GM08714 (cell line): ENCODE data around the gene LRRC4C.

Experiments
- H3K4me3 ChIP-seq: fragments of 200-500 bp; sonication (Bioruptor generic); 2 replicates; pipeline ENCODE4 v1.5.1; 2014; ENCODE audit warnings: mild to moderate bottlenecking, low read length, inconsistent platforms
- ZNF274 ChIP-seq: IDR thresholded peaks from 2 replicates; pipeline ENCODE4 v1.6.1; 2012; ENCODE audit warnings: mild to moderate bottlenecking, low read depth, low read length

LRRC4C gene

DNA sequence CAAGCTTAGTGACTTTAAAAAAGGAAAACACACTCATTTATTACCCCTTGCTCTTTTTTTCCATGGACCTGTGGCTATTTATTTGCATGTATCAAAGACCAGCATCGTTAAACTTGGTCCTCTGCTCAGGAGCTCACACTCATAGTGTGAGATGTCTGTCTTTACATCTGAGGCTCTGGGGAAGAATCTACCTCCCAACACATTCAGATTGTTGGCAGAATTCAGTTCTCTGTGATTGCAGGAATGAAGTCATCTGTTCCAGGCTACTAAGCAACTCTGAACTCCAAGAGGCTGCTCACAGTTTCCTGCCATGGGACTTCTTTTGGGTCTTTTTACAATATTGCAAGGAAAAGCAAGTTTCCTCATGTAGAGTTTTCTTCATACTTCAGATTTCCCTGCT lies 138.8 kb downstream of the LRRC4C start:
- H3K4me3 ChIP-seq = no peak overlapping the region
- no peak for TF ChIP-seq ZNF274

DNA sequence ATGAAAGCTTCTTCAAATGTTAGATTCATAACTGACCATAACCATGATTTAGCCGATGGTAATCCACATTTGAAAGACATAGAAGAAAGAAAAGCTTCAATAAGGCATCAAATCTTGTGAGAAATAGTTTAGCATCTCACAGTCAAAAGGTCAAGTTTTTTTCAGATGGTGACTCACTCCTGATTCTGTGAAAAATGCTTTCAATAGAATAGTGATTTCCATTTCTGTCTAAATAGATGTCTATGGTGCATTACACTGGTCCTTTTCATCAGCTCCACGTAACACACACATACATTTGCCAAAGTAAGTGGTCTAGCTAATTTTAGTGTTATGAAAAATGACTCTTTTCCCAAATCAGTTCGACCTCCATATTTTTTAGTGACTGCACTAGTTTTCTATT lies 139.2 kb downstream of the LRRC4C start:
- H3K4me3 ChIP-seq = no peak overlapping the region
- TF ChIP-seq ZNF274 = no peak

DNA sequence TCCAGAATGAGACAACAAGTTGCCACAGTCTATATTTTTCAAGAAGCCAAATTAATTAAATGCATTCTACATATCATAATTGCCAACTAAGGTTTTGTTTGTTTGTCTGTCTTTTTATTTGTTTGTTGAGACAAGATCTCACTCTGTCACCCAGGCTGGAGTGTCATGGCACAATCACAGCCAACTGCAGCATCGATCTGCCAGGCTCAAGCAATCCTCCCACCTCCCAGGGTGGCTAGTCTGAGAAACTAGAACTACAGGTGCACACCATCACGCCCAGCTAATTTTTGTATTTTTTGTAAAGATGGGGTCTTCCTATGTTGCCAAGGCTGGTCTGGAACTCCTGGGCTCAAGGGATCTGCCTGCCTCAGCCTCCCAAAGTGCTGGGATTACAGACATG lies 140.0 kb downstream of the LRRC4C start:
- no peak for TF ChIP-seq ZNF274
- H3K4me3 ChIP-seq = no peak overlapping the region

DNA sequence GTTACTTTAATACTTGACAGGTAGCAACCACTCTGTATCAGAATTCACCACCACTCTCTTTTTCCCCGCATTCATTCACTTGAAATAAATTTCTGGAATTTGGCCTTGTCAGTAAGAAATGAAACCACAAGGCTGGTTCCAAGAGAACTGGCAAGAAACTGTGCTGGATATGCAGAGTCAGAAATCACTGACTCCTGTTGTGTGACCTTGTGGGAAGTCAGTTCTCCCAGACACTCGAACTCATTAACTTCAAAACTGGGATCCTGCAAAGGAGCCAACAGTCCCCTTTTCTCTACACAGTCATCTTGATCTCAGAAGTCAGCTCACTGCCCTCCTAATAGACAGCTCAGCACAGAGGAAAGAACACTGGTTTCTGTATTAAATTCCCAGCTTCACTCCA lies 142.7 kb downstream of the LRRC4C start:
- no peak overlapping the region for H3K4me3 ChIP-seq
- TF ChIP-seq ZNF274 = no peak

- no peak for TF ChIP-seq ZNF274
- H3K4me3 ChIP-seq = no peak overlapping the region
Measured at GRCh38 chr11:41313226-41313625, 146.2 kb downstream of the LRRC4C start.

- TF ChIP-seq ZNF274 = no peak
- no peak overlapping the region for H3K4me3 ChIP-seq
Measured at GRCh38 chr11:41309716-41310115, 149.7 kb downstream of the LRRC4C start.

- no peak overlapping the region for H3K4me3 ChIP-seq
- no peak for TF ChIP-seq ZNF274
Measured at GRCh38 chr11:41309111-41309522, 150.3 kb downstream of the LRRC4C start.

- no peak overlapping the region for H3K4me3 ChIP-seq
- TF ChIP-seq ZNF274 = no peak
Measured at GRCh38 chr11:41308286-41308685, 151.2 kb downstream of the LRRC4C start.

GRCh38 chr11:41307296-41308080 lies 152.0 kb downstream of the LRRC4C start:
- no peak overlapping the region for H3K4me3 ChIP-seq
- no peak for TF ChIP-seq ZNF274

GRCh38 chr11:41306431-41306830 lies 153.0 kb downstream of the LRRC4C start:
- TF ChIP-seq ZNF274 = no peak
- no peak overlapping the region for H3K4me3 ChIP-seq

DNA sequence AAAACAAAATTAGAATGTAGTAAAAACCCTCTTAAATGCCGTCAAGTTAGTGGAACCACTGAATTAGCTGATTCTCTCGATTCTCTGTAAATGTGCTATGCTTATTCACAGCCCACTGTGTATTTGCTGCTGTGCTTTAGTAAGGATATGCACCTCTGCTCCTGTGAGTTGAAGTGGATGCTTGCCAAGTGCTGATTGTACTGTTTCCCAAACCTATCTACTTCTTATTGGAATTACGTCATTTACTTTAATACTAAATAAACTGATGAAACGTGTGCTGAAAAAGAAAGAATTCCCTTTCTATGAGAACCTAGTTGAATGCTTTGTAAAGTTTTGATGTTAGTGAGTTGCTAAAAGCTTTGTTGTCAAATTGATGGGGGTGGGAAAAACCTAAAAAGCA lies 158.4 kb downstream of the LRRC4C start:
- TF ChIP-seq ZNF274 = no peak
- H3K4me3 ChIP-seq = no peak overlapping the region

DNA sequence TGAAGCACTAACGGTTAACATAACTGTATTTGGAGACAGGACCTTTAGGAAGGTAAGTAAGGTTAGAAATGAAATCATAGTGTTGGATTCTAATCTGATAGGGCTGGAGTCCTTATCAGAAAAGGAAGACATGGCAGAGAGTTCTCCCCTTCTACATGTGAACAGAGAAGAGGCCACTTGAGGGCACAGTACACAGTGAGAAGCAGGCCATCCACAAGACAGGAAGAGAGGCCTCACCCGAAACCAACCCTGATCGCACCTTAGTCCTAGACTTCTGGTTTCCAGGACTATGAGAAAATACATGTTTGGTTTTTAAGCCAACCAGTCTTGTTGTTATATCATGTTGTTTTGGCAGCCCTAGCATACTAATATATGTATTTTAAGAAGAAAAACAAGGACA lies 170.0 kb downstream of the LRRC4C start:
- no peak overlapping the region for H3K4me3 ChIP-seq
- TF ChIP-seq ZNF274 = no peak

DNA sequence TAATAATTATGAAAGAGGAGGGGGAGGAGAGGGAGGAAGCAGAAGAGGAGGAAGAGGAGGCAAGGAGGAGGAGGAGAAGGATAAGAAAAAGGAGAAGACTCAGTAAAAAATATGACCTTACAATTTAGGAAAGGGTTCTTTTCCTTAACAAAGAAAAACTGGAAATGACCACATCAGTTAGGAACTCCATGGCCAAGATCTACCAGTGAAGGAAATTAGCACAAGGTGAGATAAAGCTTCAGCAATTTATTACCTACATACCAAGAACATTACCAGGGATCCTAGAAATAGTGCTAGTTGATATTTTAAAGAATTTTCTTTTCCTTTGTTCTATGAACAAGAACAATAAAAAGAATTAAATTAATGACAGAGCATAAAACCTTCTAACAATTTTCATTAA lies 172.7 kb downstream of the LRRC4C start:
- H3K4me3 ChIP-seq = no peak overlapping the region
- TF ChIP-seq ZNF274 = no peak

GRCh38 chr11:41284354-41284753 lies 175.1 kb downstream of the LRRC4C start:
- no peak for TF ChIP-seq ZNF274
- no peak overlapping the region for H3K4me3 ChIP-seq

DNA sequence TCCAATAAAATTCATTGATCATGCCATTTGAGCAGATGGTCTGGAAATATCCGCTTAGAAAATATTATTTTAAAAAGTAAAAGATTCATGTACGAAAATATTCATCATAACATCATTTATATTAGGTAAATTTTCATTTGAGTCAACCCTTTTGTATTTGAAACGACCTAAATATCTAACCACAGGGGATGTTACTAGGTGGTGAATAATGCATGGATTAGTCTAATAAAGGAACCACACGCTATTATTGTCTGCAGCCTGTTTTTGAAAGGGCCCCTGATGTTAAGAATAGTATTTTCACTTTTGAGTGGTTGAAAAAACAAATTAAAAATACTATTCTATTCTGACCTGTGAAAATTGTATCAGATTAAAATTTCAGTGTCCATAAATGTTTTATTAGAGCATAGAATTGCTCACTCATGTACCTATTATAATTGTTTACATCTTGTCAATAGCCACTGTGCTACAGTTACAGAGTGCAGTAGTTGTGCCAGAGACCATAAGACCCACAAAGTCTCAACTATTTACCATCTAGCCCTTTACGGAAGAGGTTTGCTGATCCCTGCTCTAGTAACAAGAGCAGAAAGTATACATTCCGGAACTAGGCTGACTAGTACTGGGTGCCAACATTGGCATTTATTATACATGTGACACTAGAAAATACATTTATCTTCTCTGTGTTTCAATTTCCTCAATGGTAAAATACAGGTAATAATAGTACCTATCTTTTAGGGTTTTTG lies 176.1 kb downstream of the LRRC4C start:
- no peak overlapping the region for H3K4me3 ChIP-seq
- no peak for TF ChIP-seq ZNF274
